Activated CD8-positive, alpha-beta memory T cell treated with anti-CD3 and anti-CD28 coated beads, Interleukin-2, amount 50 U/mL, for 24 hours (primary cell): ENCODE measurements around the gene DRC3.
"Not testable (repeated sequence)": the region's sequence is repeated elsewhere in the genome, so short reads cannot be mapped to it uniquely, and the experiment has no call there.

Experiments used
- DNase-seq: peaks from one replicate; pipeline ENCODE4 v3.0.0-alpha.2; 2020; ENCODE audit errors: extremely low read depth

Gene DRC3

DNA sequence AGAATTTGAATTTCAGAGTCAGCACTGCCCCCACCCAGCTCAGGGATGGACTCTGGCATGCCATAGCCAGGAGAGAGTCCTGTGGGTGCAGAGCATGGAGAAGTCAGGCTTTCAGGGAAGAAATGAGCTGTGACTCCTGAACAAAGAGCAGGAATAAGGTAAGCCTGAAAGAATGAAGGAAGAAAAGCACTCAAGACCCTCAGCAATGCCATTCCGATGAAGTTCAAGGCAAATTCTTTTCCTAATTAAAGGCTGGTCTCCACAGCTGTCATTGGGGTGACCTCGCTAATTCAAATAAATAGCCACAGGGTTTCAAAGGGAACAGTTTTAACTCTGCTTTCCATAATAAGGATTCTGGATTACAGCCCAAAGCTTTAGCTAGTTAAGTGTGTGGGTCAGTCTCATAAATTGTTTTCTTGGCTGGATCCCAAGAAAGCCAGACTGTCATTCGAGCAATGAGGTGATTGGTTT lies 32.2 kb upstream of the DRC3 start:
- no peak for DNase-seq

DNA sequence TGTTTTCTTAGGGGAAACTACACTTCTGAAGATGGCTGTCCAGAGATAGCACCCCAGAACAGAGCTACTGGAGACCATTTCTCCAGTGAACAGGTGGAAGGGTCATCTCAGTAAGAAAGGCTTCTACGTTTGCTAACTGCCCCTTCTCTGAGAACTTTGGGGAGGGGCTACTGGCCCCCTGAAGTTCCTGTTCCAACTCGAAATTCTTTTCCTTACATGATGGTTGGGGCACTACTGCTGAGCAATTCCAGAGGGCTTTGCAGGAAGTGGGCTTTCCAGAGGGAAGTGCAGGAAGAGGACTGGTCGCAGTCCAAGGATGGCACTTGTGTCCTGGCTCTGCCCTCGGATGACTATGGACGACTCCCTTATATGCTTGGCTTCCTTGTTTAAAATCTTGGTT lies 31.6 kb upstream of the DRC3 start:
- DNase-seq: no peak

DNA sequence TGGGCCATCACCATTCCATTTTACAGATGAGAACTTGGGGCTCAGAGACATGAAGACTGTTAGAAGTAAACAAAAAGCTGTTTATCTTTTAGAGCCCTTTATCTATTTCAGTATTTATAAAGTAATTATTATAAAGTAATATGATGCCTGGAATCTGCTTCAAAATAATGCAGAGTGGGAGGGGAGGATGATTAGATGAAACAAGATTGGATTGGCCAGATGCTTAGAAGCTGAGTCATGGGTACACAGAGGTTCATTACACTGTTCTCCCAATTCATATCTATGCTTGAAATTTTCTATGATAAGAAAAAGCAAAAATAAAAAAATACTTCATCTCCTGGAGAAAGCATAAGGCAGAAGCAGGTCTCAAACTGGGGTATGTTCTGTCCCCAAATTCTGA lies 29.8 kb upstream of the DRC3 start:
- DNase-seq: no peak

DNA sequence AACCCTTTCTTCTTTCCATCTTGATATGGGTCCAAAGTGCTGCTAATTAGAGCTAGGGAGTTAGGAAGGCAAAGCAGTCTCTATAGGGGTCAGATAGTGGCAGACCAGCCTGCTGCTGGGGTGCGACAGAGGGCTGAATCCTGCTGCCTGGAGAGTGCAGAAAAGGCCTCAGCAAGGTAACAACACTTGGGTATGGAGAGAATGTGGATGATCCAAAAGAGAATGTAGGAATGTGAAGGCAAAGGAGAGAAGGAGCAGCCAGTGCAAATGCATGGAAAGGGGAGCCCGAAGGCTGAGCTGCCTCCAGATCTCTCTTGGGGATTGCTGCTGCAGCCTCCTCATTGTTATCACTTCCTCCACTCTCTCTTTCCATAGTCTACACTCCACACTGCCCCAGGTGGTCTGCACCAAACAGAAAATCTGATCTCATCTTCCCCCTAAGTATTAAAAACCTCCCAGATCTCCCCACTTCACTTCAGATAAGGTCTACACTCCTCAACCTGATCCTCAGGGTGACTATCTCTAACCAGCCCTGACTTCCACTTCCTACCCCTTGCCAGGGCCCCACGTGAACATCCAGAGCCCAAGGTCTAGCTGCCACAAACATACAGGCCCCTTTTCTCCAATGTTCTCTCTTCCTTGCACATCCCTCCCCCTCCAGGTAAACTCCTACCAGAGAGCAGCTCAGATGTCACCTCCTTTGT lies 29.2 kb upstream of the DRC3 start:
- no peak for DNase-seq

DNA sequence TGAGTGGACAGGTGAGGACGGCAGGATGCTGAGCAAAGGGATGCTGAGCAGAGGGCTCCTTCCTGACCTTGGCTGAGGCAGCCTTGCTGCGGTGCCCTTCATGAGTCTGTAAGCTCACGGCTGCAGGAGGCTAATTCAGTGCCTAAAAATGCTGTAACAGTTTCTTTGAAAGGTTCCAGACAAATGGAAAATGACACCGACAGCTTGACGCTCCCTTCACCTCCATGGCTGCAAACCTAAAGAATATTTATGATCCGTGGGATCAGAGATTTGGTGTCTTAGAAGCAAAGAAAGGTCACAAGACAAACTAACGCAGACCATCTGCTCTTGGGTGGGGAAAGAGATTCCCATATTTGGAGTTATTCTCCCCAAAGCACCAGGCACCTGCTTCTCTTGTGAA lies 28.4 kb upstream of the DRC3 start:
- DNase-seq: no peak

DNA sequence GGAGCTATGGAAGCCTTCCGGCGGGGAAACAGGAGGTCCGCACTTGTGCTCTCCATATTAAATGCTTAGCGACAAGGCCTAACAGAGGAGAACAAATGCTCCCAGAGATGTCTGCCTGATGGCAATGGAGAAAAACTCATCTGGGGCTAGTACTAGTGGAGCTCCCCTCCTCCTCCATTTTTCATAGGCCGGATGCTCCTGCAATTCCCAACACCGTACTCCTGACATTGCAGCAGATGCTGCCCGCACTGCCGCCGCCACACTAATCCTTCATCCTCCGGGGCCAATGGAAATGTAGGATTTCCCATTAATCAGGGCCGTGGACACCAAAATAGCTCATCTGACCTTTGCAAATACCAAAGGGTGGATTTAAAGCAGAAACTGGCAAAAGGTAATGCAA lies 27.9 kb upstream of the DRC3 start:
- DNase-seq: no peak

DNA sequence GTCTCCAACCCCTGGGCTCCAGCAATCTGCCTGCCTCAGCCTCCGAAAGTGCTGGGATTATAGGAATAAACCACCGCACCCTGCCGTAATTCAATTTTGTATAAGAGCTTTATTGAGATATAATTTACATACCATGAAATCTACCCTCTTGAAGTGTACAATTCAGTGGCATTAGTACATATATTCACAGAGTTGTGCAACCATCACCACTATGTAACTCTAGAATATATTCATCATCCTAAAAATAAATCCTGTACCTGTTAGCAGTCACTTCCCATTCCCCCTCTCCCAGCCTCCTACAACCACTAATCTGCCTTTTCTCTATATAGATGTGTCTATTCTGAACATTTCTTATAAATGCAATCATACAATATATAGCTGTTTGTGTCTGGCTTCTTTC lies 26.6 kb upstream of the DRC3 start:
- DNase-seq: no peak

DNA sequence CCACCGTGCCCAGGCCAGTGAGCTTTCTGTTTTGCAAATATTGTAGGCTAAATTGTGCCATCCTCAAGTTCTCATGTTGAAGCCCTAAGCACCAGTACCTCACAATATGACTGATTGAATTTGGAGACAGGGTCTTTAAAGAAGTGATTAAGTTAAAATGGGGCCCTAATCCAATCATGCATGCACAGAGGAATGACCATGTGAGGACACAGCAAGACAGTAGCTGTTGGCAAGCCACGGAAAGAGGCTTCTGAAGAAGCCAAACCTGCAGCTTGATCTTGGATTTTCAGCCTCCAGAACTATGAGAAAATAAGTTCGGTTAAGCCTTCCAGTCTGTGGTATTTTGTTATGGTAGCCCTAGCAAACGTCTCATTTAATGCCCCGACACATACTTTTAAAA lies 25.4 kb upstream of the DRC3 start:
- DNase-seq: no peak

DNA sequence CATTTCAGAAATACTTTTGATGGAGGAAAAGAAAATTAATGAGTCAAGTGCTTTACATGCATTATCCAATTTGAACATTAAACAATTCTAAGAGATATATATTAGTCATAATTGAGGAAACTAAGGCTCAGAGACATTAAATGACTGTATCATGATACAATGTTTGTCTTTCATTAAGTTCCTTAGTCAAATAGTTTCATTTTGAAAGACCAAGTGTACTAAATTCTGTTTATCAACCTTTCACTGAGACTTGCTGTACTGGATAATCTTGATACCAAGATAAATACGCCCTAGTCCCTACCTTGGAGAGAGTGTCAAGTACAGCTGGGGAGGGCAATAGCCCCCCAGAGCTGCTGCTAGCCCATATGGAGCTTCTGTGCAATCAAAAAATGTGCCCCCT lies 24.7 kb upstream of the DRC3 start:
- DNase-seq: no peak

DNA sequence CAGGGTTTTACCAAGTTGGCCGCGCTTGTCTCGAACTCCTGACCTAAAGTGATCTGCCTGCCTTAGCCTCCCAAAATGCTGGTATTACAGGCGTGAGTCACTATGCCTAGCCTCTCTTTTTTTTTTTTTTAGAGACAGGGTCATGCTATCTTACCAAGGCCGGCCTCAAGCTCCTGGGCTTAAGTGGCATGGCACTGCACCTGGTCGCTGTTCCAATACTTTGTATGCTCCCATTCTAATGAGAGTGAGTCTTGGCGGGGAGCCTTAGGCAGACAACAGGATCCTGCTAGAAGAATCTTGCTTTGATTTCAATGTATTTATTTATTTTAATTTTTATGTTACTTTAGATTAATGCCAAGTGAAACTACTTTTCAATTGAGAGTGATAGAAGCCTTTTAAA lies 22.3 kb upstream of the DRC3 start:
- no peak for DNase-seq

DNA sequence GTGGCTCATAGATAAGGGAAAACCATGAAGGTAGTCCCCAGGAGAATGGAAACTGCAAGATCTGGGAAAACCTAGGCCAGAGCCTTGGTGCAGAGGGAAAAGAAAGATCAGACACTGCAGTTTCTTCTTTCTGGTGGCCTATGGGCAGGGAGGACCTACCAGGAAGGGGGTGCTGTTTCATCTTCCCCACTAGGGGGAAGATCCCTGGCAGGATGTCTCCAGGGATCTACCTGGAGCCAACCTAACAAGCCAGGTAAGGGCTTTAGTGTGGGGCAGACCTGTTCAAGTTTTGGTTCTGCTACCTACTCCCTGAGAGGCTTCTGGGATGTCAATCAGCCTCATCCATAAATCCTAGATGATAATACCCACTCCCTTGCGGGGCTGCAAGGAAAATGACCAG lies 21.9 kb upstream of the DRC3 start:
- DNase-seq: no peak

DNA sequence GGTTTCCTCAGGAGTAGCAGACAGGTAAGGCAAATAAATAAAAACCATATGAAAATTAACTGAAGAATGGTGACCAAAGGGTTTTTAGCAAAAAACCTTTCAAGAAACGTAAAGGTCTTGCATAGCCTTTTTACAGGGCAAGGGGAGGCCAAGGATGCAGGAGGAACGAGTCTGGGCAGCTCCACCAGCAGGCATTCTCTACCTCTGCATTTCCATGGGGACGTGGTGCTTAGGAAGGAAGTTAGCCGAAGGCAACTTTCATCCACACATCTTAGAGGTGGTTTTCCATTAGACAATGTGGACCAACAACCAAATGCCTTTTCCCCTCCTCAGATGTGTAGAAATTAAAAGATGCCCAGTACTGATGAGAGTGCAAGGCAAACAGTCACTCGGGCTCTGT lies 21.1 kb upstream of the DRC3 start:
- no peak for DNase-seq

DNA sequence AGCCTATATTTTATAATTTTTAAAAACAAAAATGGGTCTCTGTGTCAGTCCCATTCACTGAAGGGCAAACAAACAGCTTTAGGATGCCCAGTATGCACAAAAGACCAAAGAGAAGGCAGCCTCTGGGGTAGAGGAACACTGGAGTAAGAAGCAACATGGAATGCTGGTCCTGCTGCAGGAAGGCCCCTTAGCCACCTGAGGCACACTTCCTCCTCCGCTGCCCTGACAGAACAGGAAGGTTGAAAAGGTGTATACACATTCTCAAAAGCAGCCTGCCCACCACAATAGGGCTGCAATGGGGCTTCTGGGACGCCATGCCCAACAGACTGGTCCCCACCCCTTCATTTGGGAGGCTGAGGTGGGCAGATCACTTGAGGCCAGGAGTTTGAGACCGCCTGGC lies 20.0 kb upstream of the DRC3 start:
- DNase-seq: no peak

DNA sequence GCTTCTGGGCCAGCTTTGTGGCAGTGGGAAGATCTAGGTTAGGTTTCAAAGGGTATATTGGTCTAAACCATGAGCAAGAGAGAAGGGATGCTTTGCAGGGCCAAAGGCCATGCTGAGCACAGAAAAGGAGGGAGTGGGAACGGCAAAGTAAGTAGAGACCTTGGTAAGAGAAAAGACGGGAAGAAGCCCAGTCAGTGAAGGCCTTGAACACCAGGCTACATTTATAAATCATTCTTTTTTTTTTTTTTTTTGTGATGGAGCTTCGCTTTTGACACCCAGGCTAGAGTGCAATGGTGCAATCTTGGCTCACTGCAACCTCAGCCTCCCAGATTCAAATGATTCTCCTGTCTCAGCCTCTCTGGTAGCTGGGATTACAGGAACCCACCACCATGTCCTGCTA lies 18.6 kb upstream of the DRC3 start:
- DNase-seq: no peak

DNA sequence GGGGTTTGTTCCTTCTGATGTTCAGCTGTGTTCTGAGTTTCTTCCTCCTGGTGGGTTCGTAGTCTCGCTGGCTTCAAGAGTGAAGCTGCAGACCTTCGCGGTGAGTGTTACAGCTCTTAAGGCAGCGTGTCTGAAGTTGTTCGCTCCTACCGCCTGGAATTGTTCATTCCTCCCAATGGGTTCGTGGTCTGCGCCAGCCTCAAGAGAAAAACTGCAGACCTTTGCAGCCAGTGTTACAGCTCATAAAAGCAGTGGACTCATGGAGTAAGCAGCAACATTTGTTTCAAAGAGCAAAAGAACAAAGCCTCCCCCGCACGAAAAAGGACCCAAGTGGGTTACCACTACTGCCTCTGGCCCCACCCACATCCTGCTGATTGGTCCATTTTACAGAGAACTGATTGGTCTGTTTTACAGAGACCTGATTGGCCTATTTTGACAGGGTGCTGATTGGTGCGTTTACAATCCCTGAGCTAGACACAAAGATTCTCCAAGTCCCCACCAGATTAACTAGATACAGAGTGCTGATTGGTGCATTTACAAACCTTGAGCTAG lies 16.8 kb upstream of the DRC3 start:
- not testable (repeated sequence) for DNase-seq

DNA sequence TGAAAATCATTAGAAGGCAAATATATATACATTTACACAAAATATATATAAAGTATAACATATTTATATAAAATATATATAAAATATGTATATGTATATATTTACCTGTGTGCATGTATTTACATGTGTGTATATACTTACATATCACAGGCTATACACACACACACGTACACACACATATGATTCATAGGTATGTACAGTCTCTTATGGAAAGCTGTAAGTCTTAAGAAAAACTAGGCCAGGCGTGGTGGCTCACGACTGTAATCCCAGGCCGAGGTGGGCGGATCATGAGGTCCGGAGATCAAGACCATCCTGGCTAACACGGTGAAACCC lies 15.1 kb upstream of the DRC3 start:
- no peak for DNase-seq

DNA sequence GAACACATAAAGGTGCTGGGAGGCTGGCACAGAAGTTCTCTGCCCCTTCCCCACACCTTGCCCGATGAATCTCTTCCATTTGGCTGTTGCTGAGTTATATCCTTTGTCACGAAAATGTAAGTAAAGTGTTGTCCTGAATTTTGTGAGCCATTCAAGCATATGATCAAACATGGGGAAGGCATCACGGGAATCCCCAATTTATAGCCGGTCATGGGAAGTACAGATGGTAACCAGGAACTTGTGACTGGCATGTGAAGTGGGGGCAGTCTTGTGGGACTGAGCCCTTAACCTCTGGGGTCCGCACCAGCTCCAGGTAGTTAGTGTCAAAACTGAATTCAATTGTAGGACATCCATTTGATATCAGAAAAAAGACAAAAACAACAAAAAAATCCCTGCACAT lies 13.7 kb upstream of the DRC3 start:
- no peak for DNase-seq

DNA sequence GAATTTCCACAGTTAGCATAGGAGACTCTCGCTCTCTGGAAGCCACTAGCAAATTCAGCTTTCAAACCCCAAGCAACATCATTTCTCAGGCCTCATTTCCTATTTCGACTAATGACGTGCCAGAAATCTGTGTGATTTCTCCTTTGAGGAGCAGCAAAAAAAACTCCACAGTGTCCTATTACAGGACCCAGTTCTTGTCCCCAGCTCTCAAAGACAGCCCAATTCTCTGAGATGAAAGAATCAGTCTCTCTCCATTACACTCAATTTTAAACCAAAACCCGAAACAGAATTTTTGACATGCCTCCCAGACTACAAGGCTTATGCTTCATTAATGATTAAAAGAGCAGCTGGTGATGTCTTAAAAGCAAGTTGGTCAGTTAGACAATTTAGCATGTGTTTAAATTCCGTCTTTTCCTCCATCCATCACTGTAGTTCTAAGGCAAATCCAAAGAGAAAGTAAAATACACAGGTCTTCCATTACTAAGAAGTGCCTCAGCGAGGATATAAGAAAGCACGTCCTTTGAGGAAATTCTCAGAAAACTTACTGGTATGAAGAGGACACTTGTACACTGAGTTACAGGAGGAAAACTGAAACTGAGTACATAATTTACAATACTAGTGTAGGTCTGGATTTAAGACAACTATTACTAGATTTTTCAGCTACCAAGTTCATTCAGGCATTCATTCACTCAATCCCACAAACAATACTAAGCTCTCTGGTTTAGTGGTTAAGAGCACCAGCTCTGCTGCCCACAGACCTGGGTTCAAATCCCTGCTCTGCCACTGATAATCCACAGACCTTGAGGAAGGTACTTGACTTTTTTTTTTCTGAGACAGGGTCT lies 12.9 kb upstream of the DRC3 start:
- DNase-seq: no peak

DNA sequence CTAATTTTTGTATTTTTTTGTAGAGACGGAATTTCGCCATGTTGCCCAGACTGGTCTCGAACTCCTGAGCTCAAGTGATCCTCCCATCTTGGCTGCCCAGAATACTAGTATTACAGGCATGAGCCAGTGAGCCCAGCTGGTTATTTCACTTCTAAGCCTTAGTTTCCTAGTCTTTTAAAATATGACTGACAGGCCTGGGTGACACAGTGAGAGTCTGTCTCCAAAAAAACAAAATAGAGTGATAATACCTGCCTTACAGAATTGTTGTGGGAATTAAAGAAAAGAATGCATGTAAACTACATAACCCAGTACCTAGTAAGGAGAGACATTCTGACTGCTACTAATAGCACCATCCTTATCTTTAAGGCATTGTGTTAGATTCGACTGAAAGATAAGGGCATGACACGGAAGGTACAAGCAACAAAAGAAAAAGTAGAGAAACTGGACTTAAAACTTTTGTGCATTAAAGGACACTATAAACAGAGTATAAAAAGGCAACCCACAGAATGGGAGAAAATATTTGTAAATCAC lies 12.1 kb upstream of the DRC3 start:
- DNase-seq: no peak

DNA sequence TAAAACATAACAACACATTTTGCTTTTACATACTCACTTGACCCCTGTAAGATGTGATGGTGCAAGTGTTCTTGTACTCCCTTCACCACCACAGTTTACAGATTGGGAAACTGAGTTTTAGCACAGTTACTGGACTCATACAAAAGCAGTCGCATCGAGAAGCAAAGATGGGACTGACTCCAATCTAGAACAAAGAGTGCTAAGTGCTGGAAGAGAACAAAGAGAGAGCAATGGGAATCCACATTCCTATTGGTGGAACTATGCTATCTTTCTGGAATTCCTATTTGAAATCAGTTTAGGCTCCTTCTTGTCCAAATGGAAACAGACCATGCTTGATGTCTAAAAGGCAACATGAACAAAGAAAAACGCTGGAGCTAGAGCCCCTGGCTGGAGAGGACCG lies 9.6 kb upstream of the DRC3 start:
- DNase-seq: no peak

DNA sequence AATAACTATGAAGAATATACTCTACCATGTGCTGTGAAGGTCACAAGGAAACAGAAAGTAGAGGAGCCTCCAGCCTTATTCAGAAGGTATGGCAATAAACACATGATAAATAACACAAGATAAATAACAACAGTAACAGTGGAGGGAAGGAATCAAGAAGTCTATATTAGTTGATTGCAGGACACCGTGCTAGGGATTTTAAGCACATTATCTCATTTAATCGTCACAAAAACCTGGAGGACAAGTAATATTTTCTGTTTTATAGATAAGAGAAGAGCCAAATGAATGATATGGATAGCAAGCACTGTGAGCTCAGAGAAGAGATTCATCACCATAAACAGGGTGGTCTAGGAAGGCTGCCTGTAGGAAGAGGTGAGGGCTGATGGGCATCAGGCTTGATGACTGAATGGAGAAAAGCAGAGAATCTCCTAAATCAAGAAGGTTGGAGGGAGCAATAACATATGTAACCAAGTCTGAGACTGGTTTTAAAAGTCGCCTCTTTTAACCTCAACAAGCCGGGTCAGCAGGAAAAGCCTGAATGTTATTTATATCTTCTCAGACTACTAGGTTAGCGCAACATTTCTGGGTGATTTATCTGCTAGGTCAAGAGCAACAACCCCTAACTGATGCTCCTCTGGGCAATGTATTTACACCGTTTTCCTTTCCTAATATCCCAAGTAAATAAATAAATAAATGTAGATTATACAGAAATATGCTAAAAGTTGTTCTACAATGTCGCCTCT lies 8.8 kb upstream of the DRC3 start:
- no peak for DNase-seq

DNA sequence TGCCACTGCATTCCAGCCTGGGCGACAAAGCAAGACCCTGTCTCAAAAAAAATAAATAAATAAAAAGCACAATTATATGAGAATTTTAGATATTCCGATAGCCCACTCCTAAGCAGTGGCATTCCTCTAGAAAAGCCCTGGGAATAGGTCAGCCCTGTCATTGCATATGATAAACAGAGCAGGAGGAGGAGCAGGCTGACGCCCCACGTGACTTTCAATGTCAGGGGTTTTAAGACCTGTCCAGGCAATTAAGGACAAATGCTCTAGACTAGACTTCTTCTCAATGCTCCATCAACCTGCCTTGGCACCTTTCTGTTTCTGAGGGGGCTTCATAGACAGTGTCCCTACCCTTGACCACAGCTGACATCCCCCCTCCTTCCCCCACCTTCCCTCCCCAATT lies 8.0 kb upstream of the DRC3 start:
- no peak for DNase-seq
